SK-N-SH treated with all-trans-retinoic acid at 6 μM for 48 hours (cell line): Measurements from ENCODE around the gene RND3.

ENCODE experiments used
- CSDC2 ChIP-seq: fragments of 250-450 bp; sonication (Bioruptor Pico); IDR thresholded peaks from 2 replicates; pipeline ENCODE4 v1.5.0; 2020; ENCODE audit warnings: mild to moderate bottlenecking, moderate library complexity
- ESRRG ChIP-seq: fragments of 250-450 bp; sonication (Bioruptor Pico); IDR thresholded peaks from 2 replicates; pipeline ENCODE4 v1.6.1; 2021; ENCODE audit warnings: mild to moderate bottlenecking
- ISL1 ChIP-seq: fragments of 250-450 bp; sonication (Bioruptor Pico); IDR thresholded peaks from 2 replicates; pipeline ENCODE4 v2.1.2; 2022; ENCODE audit warnings: mild to moderate bottlenecking, moderate library complexity
- OSR1 ChIP-seq: fragments of 250-450 bp; sonication (Bioruptor Pico); IDR thresholded peaks from 2 replicates; pipeline ENCODE4 v1.8.0; 2022; ENCODE audit warnings: moderate library complexity, mild to moderate bottlenecking, inconsistent platforms
- TOX ChIP-seq: fragments of 250-450 bp; sonication (Bioruptor Pico); IDR thresholded peaks from 2 replicates; pipeline ENCODE4 v1.8.0; 2021; ENCODE audit warnings: mild to moderate bottlenecking, moderate library complexity, borderline replicate concordance
- ZFP3 ChIP-seq: fragments of 250-450 bp; sonication (Bioruptor Pico); IDR thresholded peaks from 2 replicates; pipeline ENCODE4 v1.5.0; 2020; ENCODE audit warnings: mild to moderate bottlenecking, moderate library complexity
- TF ChIP-seq, protein P1 (sequence below): fragments of 250-450 bp; sonication (Bioruptor Pico); IDR thresholded peaks from 2 replicates; pipeline ENCODE4 v1.8.0; 2021; ENCODE audit warnings: low read depth, mild to moderate bottlenecking, moderate library complexity, borderline replicate concordance
- TF ChIP-seq, protein P2 (sequence below): fragments of 250-450 bp; sonication (Bioruptor Pico); IDR thresholded peaks from 2 replicates; pipeline ENCODE4 v1.8.0; 2020; ENCODE audit warnings: mild to moderate bottlenecking, moderate library complexity, borderline replicate concordance
- TF ChIP-seq, protein P3 (sequence below): fragments of 250-450 bp; sonication (Bioruptor Pico); IDR thresholded peaks from 2 replicates; pipeline ENCODE4 v1.5.1; 2021; ENCODE audit warnings: mild to moderate bottlenecking, moderate library complexity

DNA sequence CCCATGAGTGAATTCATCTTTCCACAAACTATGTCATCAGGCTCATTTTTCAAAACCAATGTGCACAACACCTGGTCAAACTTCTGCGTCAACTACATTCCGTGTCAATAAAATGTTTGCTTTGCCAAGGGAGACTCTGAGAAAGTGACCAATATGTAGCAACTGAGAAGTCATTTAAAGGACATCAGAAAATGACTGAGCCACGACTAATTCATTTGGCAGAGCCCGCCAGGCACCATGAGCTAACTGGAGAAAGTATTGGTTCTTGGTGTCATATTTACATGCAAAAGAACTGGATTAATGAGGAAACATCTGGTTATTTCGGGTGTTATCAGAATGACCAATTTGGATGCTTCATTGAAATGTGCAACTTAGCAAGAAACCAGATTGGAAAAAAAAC, 7.2 kb downstream of the RND3 start:
- no peak for TF ChIP-seq OSR1 (CRISPR knock-in tag)
- no peak for TF ChIP-seq ISL1 (CRISPR knock-in tag)
- TF ChIP-seq, protein P1, sequence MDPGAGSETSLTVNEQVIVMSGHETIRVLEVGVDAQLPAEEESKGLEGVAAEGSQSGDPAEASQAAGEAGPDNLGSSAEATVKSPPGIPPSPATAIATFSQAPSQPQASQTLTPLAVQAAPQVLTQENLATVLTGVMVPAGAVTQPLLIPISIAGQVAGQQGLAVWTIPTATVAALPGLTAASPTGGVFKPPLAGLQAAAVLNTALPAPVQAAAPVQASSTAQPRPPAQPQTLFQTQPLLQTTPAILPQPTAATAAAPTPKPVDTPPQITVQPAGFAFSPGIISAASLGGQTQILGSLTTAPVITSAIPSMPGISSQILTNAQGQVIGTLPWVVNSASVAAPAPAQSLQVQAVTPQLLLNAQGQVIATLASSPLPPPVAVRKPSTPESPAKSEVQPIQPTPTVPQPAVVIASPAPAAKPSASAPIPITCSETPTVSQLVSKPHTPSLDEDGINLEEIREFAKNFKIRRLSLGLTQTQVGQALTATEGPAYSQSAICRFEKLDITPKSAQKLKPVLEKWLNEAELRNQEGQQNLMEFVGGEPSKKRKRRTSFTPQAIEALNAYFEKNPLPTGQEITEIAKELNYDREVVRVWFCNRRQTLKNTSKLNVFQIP (CRISPR knock-in tag), result no peak
- TF ChIP-seq ZFP3 (CRISPR knock-in tag), result no peak
- TF ChIP-seq, protein P2, sequence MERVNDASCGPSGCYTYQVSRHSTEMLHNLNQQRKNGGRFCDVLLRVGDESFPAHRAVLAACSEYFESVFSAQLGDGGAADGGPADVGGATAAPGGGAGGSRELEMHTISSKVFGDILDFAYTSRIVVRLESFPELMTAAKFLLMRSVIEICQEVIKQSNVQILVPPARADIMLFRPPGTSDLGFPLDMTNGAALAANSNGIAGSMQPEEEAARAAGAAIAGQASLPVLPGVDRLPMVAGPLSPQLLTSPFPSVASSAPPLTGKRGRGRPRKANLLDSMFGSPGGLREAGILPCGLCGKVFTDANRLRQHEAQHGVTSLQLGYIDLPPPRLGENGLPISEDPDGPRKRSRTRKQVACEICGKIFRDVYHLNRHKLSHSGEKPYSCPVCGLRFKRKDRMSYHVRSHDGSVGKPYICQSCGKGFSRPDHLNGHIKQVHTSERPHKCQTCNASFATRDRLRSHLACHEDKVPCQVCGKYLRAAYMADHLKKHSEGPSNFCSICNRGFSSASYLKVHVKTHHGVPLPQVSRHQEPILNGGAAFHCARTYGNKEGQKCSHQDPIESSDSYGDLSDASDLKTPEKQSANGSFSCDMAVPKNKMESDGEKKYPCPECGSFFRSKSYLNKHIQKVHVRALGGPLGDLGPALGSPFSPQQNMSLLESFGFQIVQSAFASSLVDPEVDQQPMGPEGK (CRISPR knock-in tag), result no peak
- no peak for TF ChIP-seq TOX (CRISPR knock-in tag)
- no peak for TF ChIP-seq ESRRG
- TF ChIP-seq, protein P3, sequence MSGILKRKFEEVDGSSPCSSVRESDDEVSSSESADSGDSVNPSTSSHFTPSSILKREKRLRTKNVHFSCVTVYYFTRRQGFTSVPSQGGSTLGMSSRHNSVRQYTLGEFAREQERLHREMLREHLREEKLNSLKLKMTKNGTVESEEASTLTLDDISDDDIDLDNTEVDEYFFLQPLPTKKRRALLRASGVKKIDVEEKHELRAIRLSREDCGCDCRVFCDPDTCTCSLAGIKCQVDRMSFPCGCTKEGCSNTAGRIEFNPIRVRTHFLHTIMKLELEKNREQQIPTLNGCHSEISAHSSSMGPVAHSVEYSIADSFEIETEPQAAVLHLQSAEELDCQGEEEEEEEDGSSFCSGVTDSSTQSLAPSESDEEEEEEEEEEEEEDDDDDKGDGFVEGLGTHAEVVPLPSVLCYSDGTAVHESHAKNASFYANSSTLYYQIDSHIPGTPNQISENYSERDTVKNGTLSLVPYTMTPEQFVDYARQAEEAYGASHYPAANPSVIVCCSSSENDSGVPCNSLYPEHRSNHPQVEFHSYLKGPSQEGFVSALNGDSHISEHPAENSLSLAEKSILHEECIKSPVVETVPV (CRISPR knock-in tag), result no peak
- no peak for TF ChIP-seq CSDC2 (CRISPR knock-in tag)
